GM12878 (cell line): ENCODE results near the gene RFC3. TPM values are rescaled to one million over a fixed set of nuclear protein-coding genes. Genes with fewer than 3 reads are reported as not detected.
A peak's percentile ranks its signal among the peaks of the same experiment; 100 is the strongest.

Source experiments
- ATAC-seq: fragments of 200-7000 bp; cut with Tn5 transposase; 3 replicates; pipeline ENCODE4 v1.9.1; 2020; ENCODE audit warnings: mild to moderate bottlenecking, moderate library complexity
- BruUV-seq: library from RNA; stranded (reverse); fragments of 400-500 nt; replicated peaks from 2 replicates; lab custom pipeline; 2021; lab: Mats Ljungman, UMichigan
- CTCF ChIA-PET: fragments of 300-600 bp; sonication (Branson Sonifier 250); formaldehyde crosslinking; extraction: SDS; loops from one replicate; lab custom pipeline; 2021; ENCODE audit warnings: inconsistent platforms; lab: Yijun Ruan, JAX
- POLR2A ChIA-PET: fragments of 350-600 bp; formaldehyde crosslinking; extraction: SDS; loops from one replicate; lab custom pipeline; 2021; ENCODE audit warnings: inconsistent platforms; lab: Charles Lee
- RAD21 ChIA-PET: fragments of 300-600 bp; sonication (Branson Sonifier 250); formaldehyde crosslinking; loops from one replicate; lab custom pipeline; 2023; ENCODE audit warnings: antibody characterized with exemption; ENCODE audit not compliant: unreplicated experiment; lab: Charles Lee
- SMC1A ChIA-PET: fragments of 300-600 bp; sonication (Branson Sonifier 250); formaldehyde crosslinking; loops from one replicate; lab custom pipeline; 2023; ENCODE audit not compliant: unreplicated experiment, uncharacterized antibody; lab: Charles Lee
- DNase-seq: peaks from one replicate; pipeline ENCODE4 v3.0.0-alpha.2; 2011; ENCODE audit warnings: low read depth, low spot score
- FAIRE-seq: peaks from 3 replicates; lab custom pipeline; 2011; peaks lifted over from hg19 to GRCh38; lab: Jason Lieb, UNC
- H2AFZ ChIP-seq: 2 replicates; pipeline ENCODE4 v1.6.0; 2011; ENCODE audit warnings: low read depth, low read length, control low read depth; ENCODE audit not compliant: control insufficient read depth
- H3K27ac ChIP-seq: 2 replicates; pipeline ENCODE4 v1.5.1; 2011; ENCODE audit warnings: control low read depth; ENCODE audit not compliant: control insufficient read depth, insufficient read depth
- H3K27me3 ChIP-seq, 2 experiments: replicated peaks in 1 of 2; 2 replicates each; pipeline versions ENCODE4 v1.6.0 to v1.6.1; 2011; ENCODE audit warnings: low read length in 1 of 2; ENCODE audit not compliant: control insufficient read depth in 2 of 2, insufficient read depth in 2 of 2
- H3K36me3 ChIP-seq, 2 experiments: 2 replicates each; pipeline ENCODE4 v1.5.1; 2011; ENCODE audit warnings: low read length in 1 of 2; ENCODE audit not compliant: control insufficient read depth in 2 of 2, insufficient read depth in 2 of 2
- H3K4me1 ChIP-seq: 2 replicates; pipeline ENCODE4 v1.6.1; 2011; ENCODE audit warnings: mild to moderate bottlenecking, low read length, moderate library complexity, mixed read lengths; ENCODE audit not compliant: control insufficient read depth, insufficient read depth
- H3K4me2 ChIP-seq: 2 replicates; pipeline ENCODE4 v1.6.0; 2011; ENCODE audit warnings: control low read depth; ENCODE audit not compliant: control insufficient read depth, insufficient read depth
- H3K4me3 ChIP-seq: fragments of 200-600 bp; sonication (generic); 2 replicates; pipeline ENCODE4 v1.5.1; 2016
- H3K79me2 ChIP-seq: 2 replicates; pipeline ENCODE4 v1.6.0; 2011; ENCODE audit warnings: low read length; ENCODE audit not compliant: control insufficient read depth, insufficient read depth
- H3K9ac ChIP-seq: 2 replicates; pipeline ENCODE4 v1.8.0; 2011; ENCODE audit warnings: low read length, control low read depth, mixed read lengths; ENCODE audit not compliant: control insufficient read depth, insufficient read depth
- H3K9me3 ChIP-seq: replicated peaks from 3 replicates; pipeline ENCODE4 v1.5.1; 2011; ENCODE audit warnings: mild to moderate bottlenecking, low read length; ENCODE audit not compliant: control insufficient read depth, insufficient read depth
- H4K20me1 ChIP-seq: 2 replicates; pipeline ENCODE4 v1.6.0; 2011; ENCODE audit not compliant: control insufficient read depth, insufficient read depth
- CREB1 ChIP-seq: IDR thresholded peaks from 2 replicates; pipeline ENCODE4 v1.6.1; 2012; ENCODE audit warnings: low read depth, mild to moderate bottlenecking, inconsistent platforms
- CTCF ChIP-seq, 3 experiments: IDR thresholded peaks in 2 of 3; conservative IDR thresholded peaks in 1 of 3; 2 replicates each; pipeline ENCODE4 v1.5.1; 2011; ENCODE audit warnings: low read depth in 3 of 3, low read length in 3 of 3, mild to moderate bottlenecking in 3 of 3, control low read depth in 2 of 3, moderate library complexity in 2 of 3, inconsistent platforms in 1 of 3, mixed read lengths in 1 of 3; ENCODE audit not compliant: control insufficient read depth in 2 of 3, insufficient read depth in 1 of 3; ENCODE audit errors: extremely low read depth in 1 of 3
- HCFC1 ChIP-seq: fragments of 150-350 bp; IDR thresholded peaks from 2 replicates; pipeline ENCODE4 v1.6.1; 2014; ENCODE audit warnings: low read length
- HDAC2 ChIP-seq: fragments of 200-600 bp; sonication (generic); IDR thresholded peaks from 2 replicates; pipeline ENCODE4 v1.6.1; 2017
- HDAC6 ChIP-seq: fragments of 200-600 bp; sonication (generic); IDR thresholded peaks from one replicate; pipeline ENCODE4 v1.8.0; 2017; ENCODE audit warnings: antibody characterized with exemption; ENCODE audit not compliant: unreplicated experiment
- KAT2A ChIP-seq: conservative IDR thresholded peaks from 2 replicates; pipeline ENCODE4 v1.6.1; 2011; ENCODE audit warnings: low read depth, low read length; ENCODE audit not compliant: control insufficient read depth
- MAX ChIP-seq: IDR thresholded peaks from 2 replicates; pipeline ENCODE4 v1.6.1; 2012; ENCODE audit warnings: low read depth, low read length, improper control_type of control experiment
- NR2C2 ChIP-seq: IDR thresholded peaks from 2 replicates; pipeline ENCODE4 v1.6.1; 2011; ENCODE audit warnings: borderline replicate concordance, low read depth; ENCODE audit not compliant: control insufficient read depth, insufficient read length
- POLR2AphosphoS2 ChIP-seq: IDR thresholded peaks from 2 replicates; pipeline ENCODE4 v1.6.1; 2011; ENCODE audit warnings: low read depth, mild to moderate bottlenecking, low read length, improper control_type of control experiment, moderate library complexity
- SIN3A ChIP-seq: IDR thresholded peaks from 2 replicates; pipeline ENCODE4 v1.6.1; 2012; ENCODE audit warnings: low read depth, low read length, improper control_type of control experiment
- WGBS: methylation state at CpG from one replicate; pipeline ENCODE4 v1.1.6; 2016; ENCODE audit warnings: low lambda C conversion rate; ENCODE audit not compliant: insufficient replicate concordance, insufficient coverage; ENCODE audit errors: missing lambda C conversion rate; 5-methylcytosine and 5-hydroxymethylcytosine counted together
- in situ Hi-C: fragments of 300-500 bp; cut with MboI; formaldehyde crosslinking; loops from 9 replicates; pipeline ENCODE4 v1.14.3; 2018; ENCODE audit warnings: mixed read lengths
- intact Hi-C: fragments of 100-400 bp; cut with micrococcal nuclease; formaldehyde crosslinking; loops from one replicate; pipeline ENCODE4 v1.14.2; 2022; ENCODE audit not compliant: unreplicated experiment
- polyA plus RNA-seq, 11 experiments: library from polyadenylated mRNA; depleted of rRNA in 4 of 11; unstranded in 6 of 11; stranded (reverse) in 5 of 11; fragments of >200 nt; fragmentation: Nextera tagmentation in 4 of 11; fragmentation: Illumina TruSeq in 1 of 11; extraction: Ambion mirVana in 4 of 11; extraction: Trizol in 1 of 11; gene quantifications; 1 replicate in 1 of 11; 2 replicates in 10 of 11; pipeline versions ENCODE4 v1.2.1 to v1.2.3, GENCODE V29; 2011 to 2016; ENCODE audit warnings: inconsistent platforms in 2 of 11, missing spikeins in 2 of 11, low read depth in 1 of 11
- total RNA-seq, 4 experiments: library from RNA; depleted of rRNA in 3 of 4; stranded (reverse); fragments of >200 nt in 3 of 4; fragmentation: Illumina TruSeq in 1 of 4; extraction: Trizol in 1 of 4; gene quantifications; 2 replicates each; pipeline versions ENCODE4 v1.2.1 to v1.2.3, GENCODE V29; 2013 to 2021
- TF ChIP-seq, protein P1 (sequence below): fragments of 450-650 bp; IDR thresholded peaks from 2 replicates; pipeline ENCODE4 v1.6.1; 2016; ENCODE audit warnings: mild to moderate bottlenecking, moderate library complexity, borderline replicate concordance
- TF ChIP-seq, protein P2 (sequence below): fragments of 450-650 bp; IDR thresholded peaks from 2 replicates; pipeline ENCODE4 v1.6.1; 2017; ENCODE audit warnings: mild to moderate bottlenecking, moderate library complexity

The RFC3 gene
- total and polyA plus RNA-seq, 10 of the 15 experiments (the other 5 are each of a cell fraction or from before 2014, with no cell fraction given): 57.6 to 98.9 (median 81.3) TPM

- Histone ChIP-seq H3K27me3 (no peaks in the 10 kb centered on the region), H3K4me3 (no peak overlapping the region), H3K4me1 (no peaks in the 10 kb centered on the region), H3K4me2 (peak overlapping the region; percentile 17), H4K20me1 (no peaks in the 10 kb centered on the region), H3K9me3 (no peaks in the 10 kb centered on the region; the same call in 2 of the 3 replicates), H3K9ac (no peak overlapping the region), H3K27ac (no peak overlapping the region), H2AFZ (no peak overlapping the region), H3K79me2 (no peaks in the 10 kb centered on the region), H3K36me3 (no peaks in the 10 kb centered on the region; a peak in 1 of 4 replicates)
- ChIA-PET SMC1A (interaction anchor here (1.4 kb wide), 1 partner anchor 14 kb away, joined by 4 read pairs; no protein-coding TSS in a partner anchor), POLR2A (no interaction called here), RAD21 (no interaction called here), CTCF (interaction anchor here (0.6 to 1.0 kb wide), 2 partner anchors 54 to 1963 kb away, joined by 3 read pairs; no protein-coding TSS in a partner anchor)
- BruUV-seq: no TSS peak
- DNase-seq (no peak), ATAC-seq (no peak), FAIRE-seq (no peak)
- in situ Hi-C loops (no loop called here), intact Hi-C loops (no loop called here)
- WGBS: 19% methylated on average over 3 of the region's 3 CpGs
- TF ChIP-seq SIN3A (no peak), CREB1 (no peak), MAX (no peak), CTCF (IDR thresholded peaks at IDR 0.05 in 2 of 3, conservative IDR thresholded peaks at IDR 0.05 in 1 of 3; ENCODE audit: control insufficient read depth in 2 of 3, extremely low read depth in 1 of 3, insufficient read depth in 1 of 3, low read depth in 3 of 3, low read length in 3 of 3) (no peak), HDAC6 (no peak), NR2C2 (no peak), POLR2AphosphoS2 (no peak), HCFC1 (no peak), KAT2A (no peak), HDAC2 (no peak)
- TF ChIP-seq, protein P1, sequence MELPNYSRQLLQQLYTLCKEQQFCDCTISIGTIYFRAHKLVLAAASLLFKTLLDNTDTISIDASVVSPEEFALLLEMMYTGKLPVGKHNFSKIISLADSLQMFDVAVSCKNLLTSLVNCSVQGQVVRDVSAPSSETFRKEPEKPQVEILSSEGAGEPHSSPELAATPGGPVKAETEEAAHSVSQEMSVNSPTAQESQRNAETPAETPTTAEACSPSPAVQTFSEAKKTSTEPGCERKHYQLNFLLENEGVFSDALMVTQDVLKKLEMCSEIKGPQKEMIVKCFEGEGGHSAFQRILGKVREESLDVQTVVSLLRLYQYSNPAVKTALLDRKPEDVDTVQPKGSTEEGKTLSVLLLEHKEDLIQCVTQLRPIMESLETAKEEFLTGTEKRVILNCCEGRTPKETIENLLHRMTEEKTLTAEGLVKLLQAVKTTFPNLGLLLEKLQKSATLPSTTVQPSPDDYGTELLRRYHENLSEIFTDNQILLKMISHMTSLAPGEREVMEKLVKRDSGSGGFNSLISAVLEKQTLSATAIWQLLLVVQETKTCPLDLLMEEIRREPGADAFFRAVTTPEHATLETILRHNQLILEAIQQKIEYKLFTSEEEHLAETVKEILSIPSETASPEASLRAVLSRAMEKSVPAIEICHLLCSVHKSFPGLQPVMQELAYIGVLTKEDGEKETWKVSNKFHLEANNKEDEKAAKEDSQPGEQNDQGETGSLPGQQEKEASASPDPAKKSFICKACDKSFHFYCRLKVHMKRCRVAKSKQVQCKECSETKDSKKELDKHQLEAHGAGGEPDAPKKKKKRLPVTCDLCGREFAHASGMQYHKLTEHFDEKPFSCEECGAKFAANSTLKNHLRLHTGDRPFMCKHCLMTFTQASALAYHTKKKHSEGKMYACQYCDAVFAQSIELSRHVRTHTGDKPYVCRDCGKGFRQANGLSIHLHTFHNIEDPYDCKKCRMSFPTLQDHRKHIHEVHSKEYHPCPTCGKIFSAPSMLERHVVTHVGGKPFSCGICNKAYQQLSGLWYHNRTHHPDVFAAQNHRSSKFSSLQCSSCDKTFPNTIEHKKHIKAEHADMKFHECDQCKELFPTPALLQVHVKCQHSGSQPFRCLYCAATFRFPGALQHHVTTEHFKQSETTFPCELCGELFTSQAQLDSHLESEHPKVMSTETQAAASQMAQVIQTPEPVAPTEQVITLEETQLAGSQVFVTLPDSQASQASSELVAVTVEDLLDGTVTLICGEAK: no peak
- TF ChIP-seq, protein P2, sequence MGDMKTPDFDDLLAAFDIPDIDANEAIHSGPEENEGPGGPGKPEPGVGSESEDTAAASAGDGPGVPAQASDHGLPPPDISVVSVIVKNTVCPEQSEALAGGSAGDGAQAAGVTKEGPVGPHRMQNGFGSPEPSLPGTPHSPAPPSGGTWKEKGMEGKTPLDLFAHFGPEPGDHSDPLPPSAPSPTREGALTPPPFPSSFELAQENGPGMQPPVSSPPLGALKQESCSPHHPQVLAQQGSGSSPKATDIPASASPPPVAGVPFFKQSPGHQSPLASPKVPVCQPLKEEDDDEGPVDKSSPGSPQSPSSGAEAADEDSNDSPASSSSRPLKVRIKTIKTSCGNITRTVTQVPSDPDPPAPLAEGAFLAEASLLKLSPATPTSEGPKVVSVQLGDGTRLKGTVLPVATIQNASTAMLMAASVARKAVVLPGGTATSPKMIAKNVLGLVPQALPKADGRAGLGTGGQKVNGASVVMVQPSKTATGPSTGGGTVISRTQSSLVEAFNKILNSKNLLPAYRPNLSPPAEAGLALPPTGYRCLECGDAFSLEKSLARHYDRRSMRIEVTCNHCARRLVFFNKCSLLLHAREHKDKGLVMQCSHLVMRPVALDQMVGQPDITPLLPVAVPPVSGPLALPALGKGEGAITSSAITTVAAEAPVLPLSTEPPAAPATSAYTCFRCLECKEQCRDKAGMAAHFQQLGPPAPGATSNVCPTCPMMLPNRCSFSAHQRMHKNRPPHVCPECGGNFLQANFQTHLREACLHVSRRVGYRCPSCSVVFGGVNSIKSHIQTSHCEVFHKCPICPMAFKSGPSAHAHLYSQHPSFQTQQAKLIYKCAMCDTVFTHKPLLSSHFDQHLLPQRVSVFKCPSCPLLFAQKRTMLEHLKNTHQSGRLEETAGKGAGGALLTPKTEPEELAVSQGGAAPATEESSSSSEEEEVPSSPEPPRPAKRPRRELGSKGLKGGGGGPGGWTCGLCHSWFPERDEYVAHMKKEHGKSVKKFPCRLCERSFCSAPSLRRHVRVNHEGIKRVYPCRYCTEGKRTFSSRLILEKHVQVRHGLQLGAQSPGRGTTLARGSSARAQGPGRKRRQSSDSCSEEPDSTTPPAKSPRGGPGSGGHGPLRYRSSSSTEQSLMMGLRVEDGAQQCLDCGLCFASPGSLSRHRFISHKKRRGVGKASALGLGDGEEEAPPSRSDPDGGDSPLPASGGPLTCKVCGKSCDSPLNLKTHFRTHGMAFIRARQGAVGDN: no peak
These were observed 37.5 kb downstream of the RFC3 start for GRCh38 chr13:33855371-33855895.
